Activated naive CD4-positive, alpha-beta T cell treated with Interleukin-2 at 50 U/mL for 16 hours (primary cell): ENCODE results near the gene LRRN1.
"Not testable (repeated sequence)": the region's sequence is repeated elsewhere in the genome, so short reads cannot be mapped to it uniquely, and the experiment has no call there.

Source experiments
- DNase-seq: peaks from one replicate; pipeline ENCODE4 v3.0.0-alpha.2; 2020

The LRRN1 gene

DNA sequence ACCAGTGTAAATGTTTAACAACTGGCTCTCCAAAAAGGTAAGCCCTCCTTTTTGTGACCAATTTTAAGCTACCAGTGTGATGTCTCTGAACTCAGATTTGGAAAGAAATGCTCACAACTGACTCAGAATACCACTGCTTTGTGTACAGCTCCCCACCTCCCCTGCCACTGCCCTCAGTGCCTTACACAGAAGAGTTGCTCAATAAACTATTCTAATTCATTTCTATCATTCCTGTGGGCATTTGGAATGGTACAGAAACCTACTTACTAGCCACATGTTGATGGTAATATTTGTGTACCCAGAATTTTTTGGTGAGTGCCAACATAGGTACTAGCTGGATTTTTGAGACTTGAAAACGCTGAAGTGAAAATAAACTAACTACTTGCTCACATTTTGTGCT is 16.0 kb downstream of the LRRN1 start:
- DNase-seq = no peak

DNA sequence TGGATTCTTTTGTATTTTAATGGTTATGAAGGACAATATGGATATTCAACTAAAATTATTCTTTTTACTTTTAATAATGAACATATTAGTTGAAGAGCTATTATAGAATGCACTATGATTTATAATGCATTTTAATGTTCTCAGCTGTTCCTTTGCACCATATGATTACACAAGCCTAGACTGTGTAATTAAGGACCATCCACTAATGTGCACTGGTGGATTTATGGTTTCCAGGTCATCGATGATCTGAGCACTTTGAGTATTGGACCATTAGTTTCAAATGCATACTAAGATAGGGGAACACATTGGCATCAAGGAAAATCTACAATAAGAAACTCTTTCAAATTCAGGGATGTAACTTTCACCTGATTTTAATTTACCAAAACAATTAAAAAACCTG is 16.8 kb downstream of the LRRN1 start:
- no peak for DNase-seq

DNA sequence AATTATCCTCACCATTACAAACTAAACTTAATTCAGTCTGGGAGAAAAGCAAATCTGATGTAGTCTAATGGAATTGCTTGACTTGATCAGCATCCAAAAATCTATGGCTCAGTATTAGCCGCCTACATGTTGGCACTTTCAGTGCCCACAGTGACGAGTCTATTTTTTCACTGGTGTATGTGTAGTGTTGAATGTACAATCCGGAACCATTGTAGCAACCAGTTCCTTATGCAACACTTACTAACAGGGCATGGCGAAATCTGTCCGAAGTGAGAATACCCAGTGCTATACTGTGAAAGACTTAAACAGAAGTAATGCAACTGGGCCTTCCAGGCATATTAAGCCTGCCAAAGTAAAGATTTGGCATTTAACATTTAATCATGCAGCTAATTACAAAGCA is 18.6 kb downstream of the LRRN1 start:
- DNase-seq = no peak

DNA sequence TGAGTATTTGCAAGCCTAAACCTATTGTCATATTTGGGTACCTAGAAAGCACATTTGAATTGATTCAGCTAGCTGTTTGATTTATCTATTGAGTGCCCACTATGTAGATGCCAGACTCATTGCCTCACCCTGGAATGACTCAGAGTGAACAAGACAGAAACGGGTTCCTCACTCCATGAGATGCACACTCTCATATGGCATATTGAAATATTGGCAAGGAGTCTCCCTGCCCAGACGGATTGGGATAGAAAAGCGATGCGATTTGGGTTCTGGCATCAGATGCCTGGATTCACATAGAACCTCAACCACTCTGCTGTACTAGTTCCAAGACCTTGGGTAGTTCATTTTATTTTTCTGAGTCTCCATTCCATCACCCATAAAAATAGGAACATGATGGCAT is 22.5 kb downstream of the LRRN1 start:
- DNase-seq = no peak

DNA sequence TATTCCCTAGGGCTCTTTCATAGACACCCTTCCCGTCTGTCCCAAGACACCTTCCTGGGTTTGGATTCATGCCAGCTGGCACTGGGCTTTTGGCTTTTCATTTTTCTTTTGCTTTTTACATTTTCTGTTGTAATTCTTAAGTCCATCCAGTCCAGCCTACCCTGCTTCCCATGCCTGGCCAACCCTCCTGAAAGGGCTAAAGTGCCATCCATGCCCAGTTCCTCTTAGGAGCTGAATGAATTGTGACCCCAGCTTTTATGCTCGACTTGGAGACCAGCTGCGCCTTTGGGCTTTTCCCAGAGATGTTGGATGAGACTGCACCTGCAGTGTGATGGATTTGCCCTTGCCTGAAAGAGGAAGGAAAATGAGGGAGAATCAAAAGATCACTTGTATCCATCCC is 25.8 kb downstream of the LRRN1 start:
- DNase-seq = no peak

DNA sequence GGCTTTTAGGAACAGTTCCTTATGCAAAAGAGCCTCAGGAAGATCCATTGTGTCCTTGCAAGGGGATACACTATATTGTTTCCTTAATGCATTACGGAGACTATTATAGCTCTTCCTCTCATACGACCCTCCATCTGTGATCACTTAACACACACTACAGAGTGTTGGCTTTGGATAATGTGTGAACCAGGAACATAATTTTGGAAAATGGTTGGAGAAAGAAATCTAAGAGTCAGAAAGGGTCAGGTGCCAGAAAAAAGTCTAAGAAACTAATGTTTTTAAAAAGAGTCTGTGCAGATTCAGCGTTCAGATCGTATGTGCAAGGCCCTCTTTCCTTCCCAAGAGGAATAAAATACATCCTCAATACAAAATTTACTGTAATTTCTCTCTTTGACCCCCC is 27.3 kb downstream of the LRRN1 start:
- DNase-seq = no peak

DNA sequence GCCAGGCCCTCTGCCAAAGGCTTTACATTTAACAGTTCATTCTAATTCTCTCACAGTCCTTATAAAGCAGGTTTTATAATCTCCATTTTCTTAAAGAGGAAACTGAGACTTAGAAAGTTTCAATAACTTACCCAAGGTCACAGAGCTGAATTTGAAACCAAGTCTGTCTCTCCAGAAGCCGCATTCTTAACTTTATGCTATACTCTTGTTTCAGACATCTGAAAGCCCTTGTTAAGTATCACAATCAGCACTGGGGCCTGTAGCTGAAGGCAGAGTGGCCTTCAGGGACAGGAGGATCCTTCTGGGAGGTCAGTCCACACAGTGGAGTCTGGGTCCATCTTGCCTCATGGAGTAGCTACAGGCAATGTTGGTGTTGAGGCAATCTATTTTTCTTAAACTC is 27.9 kb downstream of the LRRN1 start:
- no peak for DNase-seq

DNA sequence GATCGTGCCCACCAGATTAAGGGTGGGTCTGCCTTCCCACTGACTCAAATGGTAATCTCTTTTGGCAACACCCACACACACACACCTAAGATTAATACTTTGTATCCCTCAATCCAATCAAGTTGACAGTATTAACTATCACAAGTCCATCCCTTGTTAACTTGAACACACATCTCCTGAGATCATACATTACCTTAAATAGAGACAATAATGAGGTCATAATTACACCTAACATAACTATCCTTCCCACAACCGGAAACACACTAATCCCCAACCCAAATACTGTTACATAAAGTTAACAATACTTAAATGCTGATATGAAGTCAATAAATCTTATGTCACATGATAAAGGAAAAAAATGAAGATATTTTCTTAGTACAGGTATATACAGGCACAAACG is 29.2 kb downstream of the LRRN1 start:
- DNase-seq = not testable (repeated sequence)

DNA sequence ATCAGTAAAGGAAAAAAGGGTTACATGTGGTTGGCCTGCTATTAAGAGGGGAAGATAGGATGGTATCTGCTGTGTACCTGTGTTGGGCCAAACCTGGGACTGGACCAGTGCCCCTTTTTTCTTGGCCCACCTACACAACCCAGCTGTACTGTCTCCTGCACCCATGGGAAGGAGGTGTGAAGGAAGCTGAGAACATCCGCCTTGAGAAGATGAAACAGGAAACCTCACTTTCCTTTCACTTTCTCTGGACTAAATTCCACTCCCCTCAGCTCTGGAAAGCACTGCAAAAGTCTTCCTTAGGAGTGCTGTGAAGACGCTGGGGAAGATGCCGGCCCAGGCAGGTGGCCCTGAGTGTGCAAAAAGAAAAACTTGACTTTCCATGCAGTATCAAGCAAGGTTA is 37.6 kb downstream of the LRRN1 start:
- DNase-seq = no peak

DNA sequence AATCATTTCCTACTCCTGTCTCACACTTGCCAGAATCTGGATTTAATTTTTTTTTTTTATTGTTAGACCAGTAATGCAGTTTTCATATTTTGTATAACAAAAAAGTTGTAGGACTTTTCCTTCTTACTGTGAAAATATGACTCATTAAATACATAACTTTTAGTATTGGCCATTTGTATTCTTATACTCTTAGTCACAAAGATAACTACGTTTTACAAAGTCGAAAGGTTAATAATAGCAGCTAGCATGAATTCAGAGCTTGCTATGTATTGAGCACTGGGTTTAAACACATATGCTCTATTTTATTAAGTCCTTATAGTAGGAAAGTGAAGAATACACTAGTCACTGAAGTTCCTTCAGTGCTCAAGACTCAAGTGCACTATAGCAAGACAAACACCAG is 43.1 kb downstream of the LRRN1 start:
- DNase-seq = no peak

DNA sequence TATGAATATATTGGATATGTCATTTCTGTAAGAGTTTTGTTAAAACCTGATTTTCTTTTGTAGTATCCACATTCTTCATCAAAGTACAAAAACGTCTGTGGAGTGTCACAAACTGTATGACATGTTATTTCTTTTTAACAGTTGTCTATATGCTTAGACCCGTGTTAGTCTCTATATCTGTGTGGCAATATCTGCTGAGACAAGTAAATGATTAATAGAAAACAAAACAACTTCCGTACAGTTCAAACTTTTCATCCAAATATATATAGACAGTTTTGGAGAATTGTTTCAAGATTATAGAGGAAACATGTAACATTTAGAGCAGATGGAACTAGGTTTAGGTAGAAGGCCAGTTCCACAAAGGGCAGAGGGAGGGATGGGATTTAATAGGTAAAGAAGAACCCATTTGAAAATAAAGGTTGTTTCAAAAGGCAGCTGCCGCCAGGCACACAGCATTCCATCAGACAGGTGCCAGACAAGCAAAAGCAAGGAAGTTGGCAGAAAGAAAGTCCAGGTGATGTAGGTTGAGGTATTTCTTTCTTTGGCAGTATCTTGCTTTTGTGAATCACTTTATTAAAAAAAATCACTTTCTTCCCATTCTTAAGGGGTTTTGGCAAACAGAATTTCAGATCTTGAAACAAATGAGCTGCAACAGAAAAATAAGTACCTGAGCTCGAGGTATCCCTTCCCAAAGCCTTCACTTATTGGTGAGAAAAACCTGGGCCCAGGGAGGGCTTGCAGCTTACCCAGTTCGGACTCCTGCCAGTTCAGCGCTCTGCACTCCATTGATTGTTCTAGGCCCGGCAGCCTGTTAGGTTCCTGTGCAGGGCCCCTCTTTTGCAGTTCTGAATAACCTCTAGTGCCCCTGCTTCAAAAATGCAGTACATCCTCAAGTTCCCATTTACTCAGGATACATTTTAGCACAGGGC is 49.0 kb downstream of the LRRN1 start:
- no peak for DNase-seq

DNA sequence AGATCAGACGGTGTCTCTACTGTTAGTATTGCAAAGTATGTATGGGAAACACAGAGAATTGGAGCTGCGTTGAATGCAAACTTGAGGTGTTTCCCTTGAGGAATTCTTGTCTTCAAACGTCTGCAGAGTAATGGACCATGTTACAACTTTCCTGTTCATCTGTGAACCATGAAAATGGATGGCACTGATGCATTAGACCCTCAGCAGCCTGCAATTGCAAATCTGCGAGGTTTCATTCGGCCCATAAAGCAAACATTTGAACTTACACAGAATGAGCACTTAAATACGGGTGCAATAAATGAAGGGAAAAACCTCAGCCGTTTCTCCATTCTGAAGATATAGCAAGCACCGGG is 49.7 kb downstream of the LRRN1 start:
- no peak for DNase-seq

DNA sequence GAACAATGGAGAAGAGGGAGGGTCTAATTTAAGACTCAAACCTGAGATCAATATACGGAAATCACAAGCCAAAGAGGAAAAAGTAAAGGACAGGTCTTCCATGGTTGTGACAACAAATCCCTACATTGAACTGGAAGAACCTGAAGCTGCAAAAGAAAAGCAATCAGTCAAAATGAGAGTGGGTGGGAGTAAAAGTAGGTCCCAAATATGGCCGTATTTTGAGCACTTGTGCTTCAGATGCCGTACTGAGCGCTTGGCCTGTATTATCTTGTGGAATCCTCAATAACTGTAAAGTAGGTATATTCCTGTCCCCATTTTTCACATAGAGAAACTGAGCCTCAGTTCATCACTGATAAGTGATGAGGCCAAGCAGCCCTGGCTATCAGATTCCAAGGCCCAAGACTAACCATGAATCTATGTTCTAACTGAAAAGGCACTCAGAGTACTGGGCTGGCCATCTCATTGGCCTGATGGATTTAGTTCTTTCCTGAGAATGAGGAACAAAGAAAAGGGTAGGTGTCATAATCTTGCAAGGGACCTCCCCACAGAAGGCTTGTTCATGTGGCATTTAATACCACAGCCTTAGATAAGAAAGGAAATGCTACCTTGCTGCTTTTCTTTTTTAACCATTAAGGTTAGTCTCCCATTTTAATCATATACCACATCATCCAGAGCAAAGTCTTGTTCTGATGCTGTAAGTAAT is 52.5 kb downstream of the LRRN1 start:
- no peak for DNase-seq

DNA sequence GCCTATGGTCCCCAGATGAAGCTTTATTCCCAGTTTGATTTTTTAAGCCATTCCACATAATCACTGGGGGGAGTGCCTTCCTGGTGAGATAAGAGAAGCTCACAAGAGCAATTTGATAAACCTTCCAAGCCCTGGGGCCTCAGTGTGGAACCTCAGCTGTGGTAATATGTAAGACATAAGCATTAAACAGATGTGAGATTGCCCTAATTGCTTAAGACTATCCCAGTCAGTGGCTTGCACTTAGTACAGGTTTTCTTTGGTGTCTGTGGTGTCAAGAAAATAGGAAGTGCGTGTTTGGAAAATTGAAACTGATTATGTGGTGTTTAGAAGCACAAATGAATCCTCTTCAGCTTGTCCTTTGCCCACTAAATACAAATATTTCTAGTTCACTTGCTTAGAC is 54.3 kb downstream of the LRRN1 start:
- DNase-seq = no peak

DNA sequence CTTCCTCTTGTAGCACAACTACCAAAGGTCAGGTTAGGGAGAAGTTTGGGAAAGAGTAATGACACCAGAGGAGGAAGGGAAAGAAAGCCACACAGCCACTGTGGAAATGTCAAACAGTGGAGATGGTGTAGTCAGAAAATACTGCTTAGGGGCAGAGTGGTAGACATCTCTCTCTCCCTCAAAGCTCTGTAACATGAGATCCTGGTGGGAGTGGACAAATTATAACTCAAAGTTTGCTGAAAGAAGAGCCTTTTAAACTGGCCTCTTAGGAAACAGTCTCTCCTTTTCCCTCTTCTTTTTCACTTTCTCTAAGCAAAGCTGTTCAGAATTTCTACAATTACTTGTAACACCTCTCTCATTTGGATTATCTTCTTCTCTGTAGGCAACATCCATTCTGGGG is 55.8 kb downstream of the LRRN1 start:
- DNase-seq = no peak

DNA sequence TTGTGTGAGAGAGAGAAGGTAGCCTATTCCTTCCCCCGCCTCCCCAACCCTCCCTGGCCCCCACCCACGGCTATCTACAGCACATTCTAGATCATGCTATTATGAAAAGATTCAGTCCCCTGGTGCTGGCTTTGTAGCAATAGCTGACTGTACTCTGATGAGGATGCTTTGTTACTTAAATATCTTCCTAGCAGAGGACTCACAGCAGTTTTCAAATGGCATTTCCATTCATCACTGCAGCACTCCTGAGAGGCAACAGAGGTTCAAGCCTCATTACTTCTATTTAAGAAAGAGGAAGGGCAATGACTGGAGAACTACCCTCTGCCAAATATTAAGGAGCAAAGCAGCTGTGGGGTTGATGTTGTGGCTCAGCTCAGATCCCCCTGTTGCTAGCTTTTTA is 61.0 kb downstream of the LRRN1 start:
- no peak for DNase-seq

DNA sequence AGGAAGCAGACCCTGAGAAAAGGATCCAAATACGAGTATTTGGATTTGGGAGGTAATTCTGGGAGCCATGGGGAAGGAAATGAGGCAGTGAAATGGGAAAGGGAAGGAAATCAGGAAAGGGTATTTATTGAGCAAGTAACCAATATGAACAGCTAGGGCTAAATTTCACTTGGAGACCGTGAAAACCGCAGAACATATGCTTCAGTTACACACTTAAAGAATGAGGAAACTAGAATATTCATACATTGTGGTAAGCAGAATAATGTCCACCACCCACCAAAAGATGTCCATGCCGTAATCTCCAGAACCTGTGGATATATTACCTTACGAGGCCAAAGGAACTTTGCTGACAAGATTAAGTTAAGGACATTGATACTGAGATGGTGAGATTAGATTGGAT is 63.3 kb downstream of the LRRN1 start:
- no peak for DNase-seq

DNA sequence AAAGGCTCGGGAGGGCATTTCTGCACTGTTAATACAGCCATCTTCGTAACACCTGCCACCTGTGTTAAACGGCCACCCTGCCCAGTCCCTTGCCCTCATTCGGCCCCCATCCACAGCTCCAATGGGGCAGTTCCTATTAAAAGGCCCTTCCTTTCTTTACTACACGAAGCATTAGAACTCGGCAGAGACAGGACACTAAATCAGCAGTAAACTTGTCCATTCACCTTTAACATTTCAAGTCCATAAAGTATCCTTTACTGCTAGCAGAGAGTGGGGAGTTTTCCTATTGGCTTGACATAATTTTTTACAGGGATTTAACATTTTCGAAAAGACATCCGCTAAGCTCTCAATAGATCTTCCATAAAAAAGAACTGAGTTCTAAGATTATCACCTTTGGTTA is 76.3 kb downstream of the LRRN1 start:
- no peak for DNase-seq

DNA sequence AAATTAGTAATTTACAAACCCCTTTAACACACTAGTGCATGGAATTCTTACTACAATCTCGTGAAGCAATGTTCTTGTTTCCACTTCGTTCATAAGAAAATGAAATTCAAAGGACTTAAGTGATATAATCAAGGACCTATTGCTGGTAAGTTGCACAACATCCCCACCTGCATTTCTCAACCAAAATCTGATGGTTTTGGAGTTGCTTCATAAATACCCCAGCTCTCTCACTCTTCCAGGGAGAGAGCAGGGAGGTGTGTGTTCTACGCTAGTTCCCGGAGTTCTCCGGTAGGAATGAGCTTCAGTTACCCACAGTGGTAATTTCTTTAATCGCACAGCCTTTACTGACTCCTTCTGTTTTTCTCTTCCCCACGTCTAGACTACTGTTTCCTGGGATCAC is 81.8 kb downstream of the LRRN1 start:
- DNase-seq = no peak

DNA sequence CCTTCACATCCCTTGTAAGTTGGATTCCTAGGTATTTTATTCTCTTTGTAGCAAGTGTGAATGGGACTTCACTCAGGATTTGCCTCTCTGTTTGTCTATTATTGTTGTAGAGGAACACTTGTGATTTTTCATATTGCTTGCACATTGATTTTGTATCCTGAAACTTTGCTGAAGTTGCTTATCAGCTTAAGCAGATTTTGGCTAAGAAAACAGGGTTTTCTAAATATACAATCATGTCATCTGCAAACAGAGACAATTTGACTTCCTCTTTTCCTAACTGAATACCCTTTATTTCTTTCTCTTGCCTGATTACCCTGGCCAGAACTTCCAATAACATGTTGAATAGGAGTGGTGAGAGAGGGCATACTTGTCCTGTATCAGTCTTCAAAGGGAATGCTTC is 88.1 kb downstream of the LRRN1 start:
- not testable (repeated sequence) for DNase-seq

DNA sequence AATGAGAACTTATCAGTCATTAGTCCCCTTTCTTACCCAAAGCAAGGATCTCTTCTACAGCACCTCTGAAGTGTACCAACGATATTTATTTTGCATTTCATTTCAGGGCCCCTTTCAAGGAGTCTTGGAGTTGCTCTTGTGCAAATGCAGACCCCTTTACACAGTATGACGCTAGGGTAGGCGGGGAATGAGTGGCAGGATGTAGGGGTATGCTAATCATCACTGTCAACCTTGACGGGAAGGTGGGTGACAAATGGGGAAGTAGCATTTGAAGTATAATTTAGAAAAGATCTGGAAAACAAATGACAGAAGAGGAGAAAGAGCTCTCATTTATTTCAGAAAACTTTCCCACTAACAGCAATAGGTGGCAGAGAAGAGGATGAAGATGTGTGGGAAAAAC is 94.4 kb downstream of the LRRN1 start:
- DNase-seq = no peak
